Activated T-cell treated with anti-CD3 and anti-CD28 coated beads, Interleukin-2, amount 50 U/mL, for 4 hours (primary cell): ENCODE results near the gene WASF3. TPM values are rescaled to one million over a fixed set of nuclear protein-coding genes. Genes with fewer than 3 reads are reported as not detected.
"Not testable (repeated sequence)": the region's sequence is repeated elsewhere in the genome, so short reads cannot be mapped to it uniquely, and the experiment has no call there.

Experiments used
- ATAC-seq, 2 donors: fragments of 200-7000 bp; cut with Tn5 transposase; one replicate each; pipeline ENCODE4 v1.10.0; 2021
- DNase-seq: peaks from one replicate; pipeline ENCODE4 v3.0.0-alpha.2; 2020
- H3K27me3 Mint-ChIP-seq: one replicate; pipeline ENCODE4 v1.8.0; 2021; ENCODE audit warnings: low read depth, mixed read lengths
- H3K36me3 Mint-ChIP-seq: one replicate; pipeline ENCODE4 v1.8.0; 2022; ENCODE audit warnings: mixed read lengths; ENCODE audit not compliant: insufficient read depth
- H3K4me1 Mint-ChIP-seq: one replicate; pipeline ENCODE4 v1.8.0; 2021; ENCODE audit warnings: low read depth, mixed read lengths
- H3K4me3 Mint-ChIP-seq: one replicate; pipeline ENCODE4 v1.8.0; 2021; ENCODE audit warnings: mild to moderate bottlenecking, moderate library complexity, mixed read lengths
- H3K9me3 Mint-ChIP-seq: one replicate; pipeline ENCODE4 v1.8.0; 2021; ENCODE audit warnings: mixed read lengths
- total RNA-seq, 3 donors: library from RNA; stranded (reverse); gene quantifications; one replicate each; pipeline ENCODE4 v1.2.1, GENCODE V29; 2021

Gene WASF3
- total RNA-seq, 3 donors from 2014 or later: 0.14 to 0.33 (median 0.26) TPM

GRCh38 chr13:26614721-26615120, 57.2 kb downstream of the WASF3 start:
- no peak overlapping the region for H3K4me3 Mint-ChIP-seq
- ATAC-seq (no peak), DNase-seq (no peak)
- H3K9me3 Mint-ChIP-seq: no peaks in the 10 kb centered on the region
- H3K4me1 Mint-ChIP-seq: no peaks in the 10 kb centered on the region
- peaks cover 20% of the 10 kb centered on the region for H3K27me3 Mint-ChIP-seq
- H3K36me3 Mint-ChIP-seq: no peaks in the 10 kb centered on the region

DNA sequence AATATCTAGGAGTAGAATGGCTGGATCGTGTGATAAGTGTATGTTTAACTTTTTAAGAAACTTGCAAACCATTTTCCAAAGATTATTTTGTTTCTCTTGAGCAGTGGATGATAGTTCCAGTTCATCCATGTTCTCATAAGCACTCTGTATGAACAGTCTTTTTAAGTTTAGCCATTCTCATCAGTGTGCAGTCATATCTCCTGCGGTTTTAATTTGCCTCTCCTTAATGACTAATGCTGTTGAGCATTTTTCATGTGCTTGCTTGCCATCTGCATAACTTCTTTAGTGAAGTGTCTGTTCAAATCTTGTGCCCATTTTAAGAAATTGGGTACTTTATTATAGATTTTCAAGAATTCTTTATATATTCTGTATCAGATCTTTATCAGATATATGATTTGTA, 58.6 kb downstream of the WASF3 start:
- H3K4me1 Mint-ChIP-seq: no peaks in the 10 kb centered on the region
- DNase-seq (no peak), ATAC-seq (no peak)
- peaks cover 19% of the 10 kb centered on the region for H3K27me3 Mint-ChIP-seq
- no peaks in the 10 kb centered on the region for H3K9me3 Mint-ChIP-seq
- no peaks in the 10 kb centered on the region for H3K36me3 Mint-ChIP-seq
- no peak overlapping the region for H3K4me3 Mint-ChIP-seq

DNA sequence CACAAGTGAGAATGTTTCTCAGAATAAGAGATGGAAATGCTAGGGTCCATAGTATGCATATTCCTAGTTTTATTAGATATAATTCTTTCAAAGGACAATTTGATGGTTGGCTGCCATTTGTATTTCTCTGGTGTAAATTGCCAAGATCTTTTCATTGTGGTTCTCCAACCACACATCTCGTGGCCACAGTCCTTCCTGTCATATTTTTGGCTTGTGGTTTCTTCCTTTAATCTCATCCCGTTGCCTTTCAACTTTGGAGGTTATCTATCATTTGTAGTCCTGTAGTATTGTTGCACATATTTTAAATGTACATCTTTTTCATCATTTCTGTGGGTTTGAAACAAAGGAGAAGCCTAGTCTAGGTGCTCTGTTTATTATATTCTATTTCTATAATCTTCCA, 61.2 kb downstream of the WASF3 start:
- no peaks in the 10 kb centered on the region for H3K4me1 Mint-ChIP-seq

DNA sequence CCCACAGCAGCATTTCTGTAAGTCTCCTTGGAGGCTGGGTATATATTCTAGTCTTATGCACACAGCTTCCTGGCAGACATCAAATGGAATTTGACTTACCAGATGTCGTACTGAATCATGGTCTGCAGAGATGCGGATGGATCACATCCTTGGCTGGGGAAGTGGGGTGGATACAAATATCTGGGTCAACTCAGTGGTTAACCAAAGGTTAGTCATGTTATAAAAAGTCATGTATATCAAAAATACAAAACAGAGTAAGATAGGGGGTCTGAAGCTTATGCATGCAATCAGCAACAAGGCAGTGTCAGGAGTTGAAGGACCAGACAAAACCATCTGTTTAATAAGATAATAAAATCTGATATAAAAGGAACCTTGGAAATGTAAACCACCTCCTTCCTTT, 61.9 kb downstream of the WASF3 start:
- DNase-seq (no peak), ATAC-seq (no peak)
- peaks cover 16% of the 10 kb centered on the region for H3K27me3 Mint-ChIP-seq
- H3K36me3 Mint-ChIP-seq: no peaks in the 10 kb centered on the region
- no peak overlapping the region for H3K4me3 Mint-ChIP-seq
- peaks cover 11% of the 10 kb centered on the region for H3K9me3 Mint-ChIP-seq
- no peaks in the 10 kb centered on the region for H3K4me1 Mint-ChIP-seq

More for the DNA sequence above, 61.2 kb downstream of the WASF3 start:
- Mint-ChIP-seq H3K4me3 (no peak overlapping the region), H3K27me3 (peaks cover 18% of the 10 kb centered on the region), H3K9me3 (peaks cover 4% of the 10 kb centered on the region), H3K36me3 (no peaks in the 10 kb centered on the region)
- ATAC-seq (no peak), DNase-seq (no peak)

- ATAC-seq: no peak
- peaks cover 13% of the 10 kb centered on the region for H3K27me3 Mint-ChIP-seq
- H3K36me3 Mint-ChIP-seq: no peaks in the 10 kb centered on the region
- H3K9me3 Mint-ChIP-seq: peaks cover 14% of the 10 kb centered on the region
- no peak for DNase-seq
- H3K4me3 Mint-ChIP-seq: no peak overlapping the region
- H3K4me1 Mint-ChIP-seq: no peaks in the 10 kb centered on the region
Measured at GRCh38 chr13:26621731-26622401, 64.4 kb downstream of the WASF3 start.

DNA sequence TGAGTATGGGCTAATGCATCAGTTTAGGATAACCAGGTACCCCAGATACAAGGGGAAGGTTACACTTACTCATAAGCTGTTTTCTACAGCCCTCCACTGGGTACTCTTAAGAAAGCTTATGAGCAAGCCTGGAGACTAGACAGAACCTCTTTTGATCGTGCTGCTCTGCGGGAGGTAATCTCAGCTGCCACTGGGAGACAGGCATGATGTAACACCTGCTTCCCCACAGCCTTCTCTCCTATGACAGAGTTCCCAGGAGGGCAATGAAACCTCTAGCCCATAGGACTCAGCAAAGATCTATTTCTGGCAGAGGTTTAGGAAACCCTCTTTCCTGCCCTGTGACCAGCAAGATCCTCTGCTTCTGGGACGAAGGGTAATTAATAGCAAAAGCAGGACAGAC, 65.6 kb downstream of the WASF3 start:
- Mint-ChIP-seq H3K4me3 (no peak overlapping the region), H3K27me3 (peaks cover 9% of the 10 kb centered on the region), H3K36me3 (no peaks in the 10 kb centered on the region), H3K4me1 (no peaks in the 10 kb centered on the region), H3K9me3 (peaks cover 14% of the 10 kb centered on the region)
- DNase-seq (no peak), ATAC-seq (no peak)

GRCh38 chr13:26624572-26624971, 67.1 kb downstream of the WASF3 start:
- no peak overlapping the region for H3K4me3 Mint-ChIP-seq
- H3K27me3 Mint-ChIP-seq: peaks cover 7% of the 10 kb centered on the region
- H3K9me3 Mint-ChIP-seq: peaks cover 14% of the 10 kb centered on the region
- H3K4me1 Mint-ChIP-seq: no peaks in the 10 kb centered on the region
- H3K36me3 Mint-ChIP-seq: no peaks in the 10 kb centered on the region
- ATAC-seq (no peak), DNase-seq (no peak)

DNA sequence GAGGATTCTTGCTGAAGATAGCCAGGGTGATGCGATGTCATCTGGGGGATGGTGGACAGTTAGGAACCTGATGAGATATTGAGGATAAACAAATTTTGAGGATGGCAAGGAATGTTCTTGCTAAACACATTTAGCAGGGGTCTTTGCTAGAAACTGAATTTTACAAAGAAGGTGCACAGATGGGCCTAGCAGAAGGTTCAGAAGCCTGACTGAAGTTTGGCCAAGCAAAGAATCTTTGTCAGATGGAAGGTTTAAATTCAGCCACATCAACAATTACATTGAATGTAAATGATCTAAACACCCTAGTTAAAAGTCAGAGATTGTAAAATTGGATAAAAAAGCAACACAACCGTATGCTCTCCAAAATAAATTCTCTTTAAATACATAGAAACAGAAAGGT, 68.8 kb downstream of the WASF3 start:
- H3K9me3 Mint-ChIP-seq: peaks cover 14% of the 10 kb centered on the region
- DNase-seq (no peak), ATAC-seq (no peak)
- H3K4me1 Mint-ChIP-seq: no peaks in the 10 kb centered on the region
- H3K27me3 Mint-ChIP-seq: peaks cover 3% of the 10 kb centered on the region
- H3K4me3 Mint-ChIP-seq: no peak overlapping the region
- H3K36me3 Mint-ChIP-seq: no peaks in the 10 kb centered on the region

GRCh38 chr13:26628706-26629105, 71.2 kb downstream of the WASF3 start:
- H3K27me3 Mint-ChIP-seq: no peaks in the 10 kb centered on the region
- no peaks in the 10 kb centered on the region for H3K4me1 Mint-ChIP-seq
- H3K36me3 Mint-ChIP-seq: no peaks in the 10 kb centered on the region
- DNase-seq: no peak
- H3K4me3 Mint-ChIP-seq: no peak overlapping the region
- no peak for ATAC-seq
- H3K9me3 Mint-ChIP-seq: peaks cover 9% of the 10 kb centered on the region

- no peaks in the 10 kb centered on the region for H3K36me3 Mint-ChIP-seq
- H3K4me3 Mint-ChIP-seq: no peak overlapping the region
- no peak for ATAC-seq
- no peaks in the 10 kb centered on the region for H3K27me3 Mint-ChIP-seq
- no peaks in the 10 kb centered on the region for H3K4me1 Mint-ChIP-seq
- DNase-seq: no peak
- peaks cover 3% of the 10 kb centered on the region for H3K9me3 Mint-ChIP-seq
Measured at GRCh38 chr13:26629260-26629825, 71.9 kb downstream of the WASF3 start.

- H3K36me3 Mint-ChIP-seq, H3K9me3 Mint-ChIP-seq, H3K4me1 Mint-ChIP-seq, DNase-seq, ATAC-seq, H3K4me3 Mint-ChIP-seq: not testable (repeated sequence)
- H3K27me3 Mint-ChIP-seq: peaks cover 13% of the 10 kb centered on the region
Measured at GRCh38 chr13:26635634-26636033, 78.2 kb downstream of the WASF3 start.

DNA sequence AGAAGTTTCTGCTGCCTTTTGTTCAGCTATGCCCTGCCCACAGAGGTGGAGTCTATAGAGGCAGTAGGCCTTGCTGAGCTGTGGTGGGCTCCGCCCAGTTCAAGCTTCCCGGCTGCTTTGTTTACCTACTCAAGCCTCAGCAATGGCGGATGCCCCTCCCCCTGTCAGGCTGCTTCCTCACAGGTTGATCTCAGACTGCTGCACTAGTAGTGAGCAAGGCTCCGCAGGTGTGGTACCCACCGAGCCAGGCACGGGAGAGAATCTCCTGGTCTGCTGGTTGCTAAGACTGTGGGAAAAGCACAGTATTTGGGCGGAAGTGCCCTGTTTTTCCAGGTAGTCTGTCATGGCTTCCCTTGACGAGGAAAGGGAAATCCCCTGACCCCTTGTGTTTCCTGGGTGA, 78.6 kb downstream of the WASF3 start:
- not testable (repeated sequence) for H3K9me3 Mint-ChIP-seq, H3K36me3 Mint-ChIP-seq, H3K4me3 Mint-ChIP-seq, DNase-seq, ATAC-seq, H3K4me1 Mint-ChIP-seq
- H3K27me3 Mint-ChIP-seq: peaks cover 13% of the 10 kb centered on the region

DNA sequence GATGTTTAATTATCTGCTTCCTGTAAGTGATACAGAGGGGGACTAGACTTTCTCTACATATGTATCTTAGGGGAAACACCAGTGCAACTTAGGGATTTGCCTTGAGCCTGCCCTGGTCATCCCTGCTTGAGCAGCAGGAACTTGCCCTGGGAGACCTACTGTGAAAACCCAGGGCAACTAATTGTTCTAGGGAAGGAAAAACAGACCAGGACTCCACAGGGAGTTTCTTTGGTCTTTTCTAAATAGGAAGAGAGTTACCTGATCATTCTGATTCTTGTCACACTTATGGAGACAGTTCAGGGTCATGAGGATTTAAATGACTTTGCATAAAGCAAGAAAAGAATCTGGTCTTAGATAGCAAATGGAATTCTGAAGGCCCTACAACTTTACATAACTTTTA, 89.1 kb downstream of the WASF3 start:
- no peak overlapping the region for H3K4me3 Mint-ChIP-seq
- ATAC-seq (no peak), DNase-seq (no peak)
- H3K36me3 Mint-ChIP-seq: no peaks in the 10 kb centered on the region
- peaks cover 13% of the 10 kb centered on the region for H3K9me3 Mint-ChIP-seq
- no peaks in the 10 kb centered on the region for H3K4me1 Mint-ChIP-seq
- peaks cover 9% of the 10 kb centered on the region for H3K27me3 Mint-ChIP-seq

- Mint-ChIP-seq H3K36me3 (no peaks in the 10 kb centered on the region), H3K27me3 (no peaks in the 10 kb centered on the region), H3K9me3 (peaks cover 16% of the 10 kb centered on the region), H3K4me3 (no peak overlapping the region), H3K4me1 (no peaks in the 10 kb centered on the region)
- ATAC-seq (no peak), DNase-seq (no peak)
Measured at GRCh38 chr13:26651234-26651633, 93.8 kb downstream of the WASF3 start.

DNA sequence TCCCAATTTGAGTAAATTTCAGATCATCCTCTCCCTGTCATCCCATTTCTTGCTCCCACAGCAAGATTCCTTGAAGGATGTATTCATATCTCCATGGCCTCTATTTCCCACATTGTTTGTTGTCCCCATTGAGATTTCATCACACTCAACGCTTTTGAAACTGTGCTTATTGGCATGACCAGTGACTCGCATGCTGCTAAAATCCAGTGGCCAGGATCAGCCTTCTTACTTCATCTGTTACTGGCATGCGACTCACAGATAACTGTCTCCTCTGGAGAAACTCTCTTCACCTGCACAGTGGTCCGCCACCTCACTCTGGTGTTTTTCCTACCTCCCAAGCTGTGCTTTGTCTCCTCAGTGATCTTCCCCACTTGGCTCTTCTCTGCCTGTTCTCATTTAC, 95.8 kb downstream of the WASF3 start:
- Mint-ChIP-seq H3K27me3 (no peaks in the 10 kb centered on the region), H3K4me1 (no peaks in the 10 kb centered on the region), H3K4me3 (no peak overlapping the region), H3K36me3 (no peaks in the 10 kb centered on the region), H3K9me3 (peaks cover 16% of the 10 kb centered on the region)
- DNase-seq: no peak
- ATAC-seq: no peak
